GM18870 (cell line): ENCODE measurements around the gene GARIN5A.

ENCODE experiments used
- ATAC-seq: cut with Tn5 transposase; IDR thresholded peaks from one replicate; pipeline ENCODE4 v1.9.1; 2021; ENCODE audit warnings: moderate library complexity; ENCODE audit not compliant: unreplicated experiment

The GARIN5A gene

GRCh38 chr19:50418176-50419021 lies 58.2 kb downstream of the GARIN5A start, which contains the start of gene SPIB:
SPIB (plus strand) TSS chr19:50418938; CDS start chr19:50418963, 25 bp downstream.
- ATAC-seq = no peak

- ATAC-seq = no peak
Measured at GRCh38 chr19:50417111-50418081, 59.3 kb downstream of the GARIN5A start.
